Transverse colon (tissue), 4 donors: ENCODE results near the gene PEX10. TPM values are rescaled to one million over a fixed set of nuclear protein-coding genes. Genes with fewer than 3 reads are reported as not detected.
"Not testable (repeated sequence)": the region's sequence is repeated elsewhere in the genome, so short reads cannot be mapped to it uniquely, and the experiment has no call there.

ENCODE experiments used
- DNase-seq: peaks from one replicate; pipeline ENCODE4 v3.0.0-alpha.2; 2019
- H3K27ac ChIP-seq, 4 donors: fragments of 200-600 bp; sonication (generic); 2 replicates each; pipeline ENCODE4 v1.5.1; 2016 to 2018; ENCODE audit warnings: inconsistent platforms in 4 of 4
- H3K27me3 ChIP-seq: fragments of 200-600 bp; sonication (generic); 2 replicates; pipeline ENCODE4 v1.5.1; 2017; ENCODE audit warnings: inconsistent platforms
- H3K36me3 ChIP-seq, 4 donors: fragments of 200-600 bp; sonication (generic); 2 replicates each; pipeline ENCODE4 v1.5.1; 2017 to 2019; ENCODE audit warnings: inconsistent platforms in 4 of 4
- H3K4me1 ChIP-seq, 4 donors: fragments of 200-600 bp; sonication (generic); 2 replicates each; pipeline ENCODE4 v1.5.1; 2017 to 2020; ENCODE audit warnings: inconsistent platforms in 4 of 4
- H3K4me3 ChIP-seq, 4 donors: fragments of 200-600 bp; sonication (generic); 1 replicate in 1 of 4; 2 replicates in 3 of 4; pipeline versions ENCODE4 v1.5.1 to v1.6.1; 2017 to 2019; ENCODE audit warnings: inconsistent platforms in 4 of 4
- H3K9me3 ChIP-seq, 2 donors: fragments of 200-600 bp; sonication (generic); 2 replicates each; pipeline ENCODE4 v1.5.1; 2017 to 2019; ENCODE audit warnings: inconsistent platforms in 2 of 2
- CTCF ChIP-seq, 5 experiments: fragments of 200-600 bp in 3 of 5; fragments of 450-650 bp in 2 of 5; sonication (generic) in 3 of 5; IDR thresholded peaks; 1 replicate in 2 of 5; 2 replicates in 3 of 5; pipeline ENCODE4 v1.5.1; 2016 to 2017; ENCODE audit warnings: antibody characterized with exemption in 5 of 5, inconsistent platforms in 3 of 5, mild to moderate bottlenecking in 2 of 5, moderate library complexity in 1 of 5
- EP300 ChIP-seq: sonication (generic); formaldehyde crosslinking; IDR thresholded peaks from one replicate; pipeline ENCODE4 v1.6.1; 2017; ENCODE audit warnings: antibody characterized with exemption, low read depth
- POLR2A ChIP-seq: fragments of 450-650 bp; IDR thresholded peaks from one replicate; pipeline ENCODE4 v1.6.1; 2016; ENCODE audit warnings: antibody characterized with exemption, mild to moderate bottlenecking, moderate library complexity
- POLR2AphosphoS5 ChIP-seq, 3 donors: sonication (generic); formaldehyde crosslinking; IDR thresholded peaks; one replicate each; pipeline ENCODE4 v1.6.1; 2016; ENCODE audit warnings: antibody characterized with exemption in 3 of 3
- WGBS, 2 donors: methylation state at CpG; one replicate each; pipeline ENCODE4 v1.1.5; 2018; ENCODE audit warnings: low coverage in 1 of 2; 5-methylcytosine and 5-hydroxymethylcytosine counted together
- in situ Hi-C, 4 donors: fragments of 200-750 bp; cut with MboI; loops; one replicate each; pipeline versions ENCODE4 v1.15.0 to v1.15.1; 2017; ENCODE audit warnings: low sequenced_read_pairs in 3 of 4, low pct_ligation_motif_present in 1 of 4, low pct_unique_long_range_greater_than_20kb in 1 of 4
- intact Hi-C: fragments of 100-400 bp; cut with DNase I; formaldehyde crosslinking; loops from one replicate; pipeline ENCODE4 v1.15.1; 2023; ENCODE audit warnings: low total_unique reads
- total RNA-seq, 4 donors: library from RNA; depleted of rRNA; stranded (reverse); fragments of >200 nt; gene quantifications; one replicate each; pipeline ENCODE4 v1.1.0, GENCODE V29; 2016

The PEX10 gene
- total RNA-seq, 4 donors from 2014 or later: 16.9 to 28.8 (median 21.3) TPM

- in situ Hi-C loops (no loop called here), intact Hi-C loops (no loop called here)
- 73 to 90% methylated on average over 2 to 6 of the region's 6 CpGs for WGBS, 2 donors
- Histone ChIP-seq H3K27ac (no peak overlapping the region), H3K36me3 (no peaks in the 10 kb centered on the region), H3K9me3 (no peaks in the 10 kb centered on the region), H3K4me3 (no peak overlapping the region), H3K4me1 (no peaks in the 10 kb centered on the region), H3K27me3 (peaks cover 59% of the 10 kb centered on the region)
- DNase-seq: no peak
- TF ChIP-seq POLR2AphosphoS5 (IDR thresholded peaks at IDR 0.05) (no peak), EP300 (no peak), CTCF (IDR thresholded peaks at IDR 0.05) (no peak), POLR2A (no peak)
These were observed 30.3 kb upstream of the PEX10 start for GRCh38 chr1:2442661-2443060.

GRCh38 chr1:2441746-2442145, 29.4 kb upstream of the PEX10 start:
- Histone ChIP-seq H3K36me3 (no peaks in the 10 kb centered on the region), H3K27me3 (peaks cover 53% of the 10 kb centered on the region), H3K9me3 (no peaks in the 10 kb centered on the region), H3K4me3 (no peak overlapping the region), H3K27ac (no peak overlapping the region), H3K4me1 (no peaks in the 10 kb centered on the region)
- DNase-seq: no peak
- intact Hi-C loops: no loop called here
- no peak for TF ChIP-seq POLR2A
- TF ChIP-seq POLR2AphosphoS5 (IDR thresholded peaks at IDR 0.05): no peak
- no peak for TF ChIP-seq CTCF (IDR thresholded peaks at IDR 0.05)
- no peak for TF ChIP-seq EP300
- in situ Hi-C loops: no loop called here
- 82% methylated on average over 13 of the region's 13 CpGs; no CpG with 5 or more reads in 1 of the 2 donors for whole genome bisulfite sequencing, 2 donors

GRCh38 chr1:2440346-2440745, 28.0 kb upstream of the PEX10 start:
- H3K27me3 ChIP-seq: peaks cover 45% of the 10 kb centered on the region
- in situ Hi-C loops, H3K36me3 ChIP-seq, DNase-seq, H3K9me3 ChIP-seq, H3K4me3 ChIP-seq, intact Hi-C loops, H3K4me1 ChIP-seq, H3K27ac ChIP-seq: not testable (repeated sequence)
- 95 to 96% methylated on average over 14 to 23 of the region's 23 CpGs for WGBS, 2 donors

GRCh38 chr1:2439369-2439768, 27.0 kb upstream of the PEX10 start:
- DNase-seq: no peak
- in situ Hi-C loops: no loop called here
- H3K36me3 ChIP-seq: no peaks in the 10 kb centered on the region
- intact Hi-C loops: loop anchor here (10.0 kb wide), 1 partner anchor 355 kb away; no protein-coding TSS in a partner anchor
- TF ChIP-seq CTCF (IDR thresholded peaks at IDR 0.05) (no peak), POLR2AphosphoS5 (IDR thresholded peaks at IDR 0.05) (no peak), EP300 (no peak), POLR2A (no peak)
- H3K27me3 ChIP-seq: peaks cover 44% of the 10 kb centered on the region
- H3K4me1 ChIP-seq: no peaks in the 10 kb centered on the region
- no peak overlapping the region for H3K27ac ChIP-seq
- no peaks in the 10 kb centered on the region for H3K9me3 ChIP-seq
- H3K4me3 ChIP-seq: no peak overlapping the region
- WGBS, 2 donors: 75% methylated on average over 15 of the region's 15 CpGs; no CpG with 5 or more reads in 1 of the 2 donors

- H3K36me3 ChIP-seq: no peaks in the 10 kb centered on the region
- H3K4me1 ChIP-seq: no peaks in the 10 kb centered on the region
- H3K4me3 ChIP-seq: no peak overlapping the region
- intact Hi-C loops: loop anchor here (10.0 kb wide), 1 partner anchor 356 kb away; no protein-coding TSS in a partner anchor
- H3K27ac ChIP-seq: no peak overlapping the region
- no peak for TF ChIP-seq CTCF (IDR thresholded peaks at IDR 0.05)
- no peak for TF ChIP-seq POLR2A
- TF ChIP-seq POLR2AphosphoS5 (IDR thresholded peaks at IDR 0.05): no peak
- TF ChIP-seq EP300: no peak
- DNase-seq: no peak
- in situ Hi-C loops: no loop called here
- H3K27me3 ChIP-seq: peaks cover 41% of the 10 kb centered on the region
- 86% methylated on average over 13 of the region's 14 CpGs; no CpG with 5 or more reads in 1 of the 2 donors for WGBS, 2 donors
- H3K9me3 ChIP-seq: no peaks in the 10 kb centered on the region
These were observed 26.3 kb upstream of the PEX10 start for GRCh38 chr1:2438641-2439040.
